HG02763 (cell line): ENCODE data around the gene CXorf51B.
"Not testable (repeated sequence)": the region's sequence is repeated elsewhere in the genome, so short reads cannot be mapped to it uniquely, and the experiment has no call there.

ENCODE experiments used
- ATAC-seq: cut with Tn5 transposase; IDR thresholded peaks from one replicate; pipeline ENCODE4 v1.9.1; 2021; ENCODE audit warnings: mild to moderate bottlenecking, moderate library complexity; ENCODE audit not compliant: unreplicated experiment

The CXorf51B gene

GRCh38 chrX:146809471-146809870 lies at the start of gene CXorf51B:
Gene CXorf51B (plus strand): TSS chrX:146809771. CDS start chrX:146809792, 21 bp downstream.
- ATAC-seq = not testable (repeated sequence)

DNA sequence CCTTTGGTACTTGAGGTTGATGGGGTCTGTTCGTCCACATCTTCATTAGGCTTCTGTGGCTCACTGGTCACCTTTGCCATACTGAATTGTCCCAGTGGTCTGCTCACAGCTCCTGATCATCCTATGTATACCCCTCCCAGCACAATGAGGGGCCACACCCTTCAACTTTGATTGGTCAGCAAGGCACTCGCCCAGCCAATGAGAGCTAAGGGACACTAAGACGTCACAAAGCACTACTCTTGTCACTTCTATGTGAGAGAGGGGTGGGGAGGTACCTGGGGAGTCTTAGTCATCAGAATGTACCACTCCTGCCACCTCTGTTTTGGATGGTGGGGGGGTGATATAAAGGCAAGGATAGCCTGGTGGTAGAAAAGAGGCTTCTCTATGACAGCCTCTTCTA lies 5.1 kb downstream of the CXorf51B start, which contains the start of gene CXorf51A:
Gene CXorf51A, minus strand, starts transcription at position 101 of the 400 bp plus-strand sequence. Its CDS starts 21 bp downstream, at position 80.
- not testable (repeated sequence) for ATAC-seq

- no peak for ATAC-seq
Observed at GRCh38 chrX:146831994-146832393, 22.4 kb downstream of the CXorf51B start.

DNA sequence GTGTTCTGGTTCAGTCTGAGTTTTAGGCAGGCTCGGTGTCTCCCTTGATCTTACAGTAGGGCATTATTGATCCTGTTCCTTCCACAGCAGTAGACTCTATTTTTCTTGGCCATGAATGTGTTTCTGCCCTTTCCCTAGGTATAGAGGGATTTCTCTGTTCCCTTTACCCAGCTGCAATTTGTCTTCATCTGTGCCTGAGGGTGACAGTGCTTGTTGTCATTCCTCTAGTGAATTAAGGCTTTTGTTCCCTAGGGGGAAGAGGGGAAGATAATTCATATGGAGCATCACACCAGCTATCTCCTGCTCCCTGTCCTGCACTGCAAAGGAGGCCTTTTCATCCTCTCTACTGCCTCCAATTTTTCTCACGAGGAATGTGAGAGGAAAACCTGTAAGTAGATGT lies 44.7 kb downstream of the CXorf51B start:
- no peak for ATAC-seq
